C4-2B (cell line): ENCODE measurements around the gene SCN2B.

ENCODE experiments used
- H3K27ac ChIP-seq: fragments of 450-650 bp; 2 replicates; pipeline ENCODE4 v1.5.1; 2017
- ZFX ChIP-seq: fragments of 450-650 bp; IDR thresholded peaks from 2 replicates; pipeline ENCODE4 v1.6.1; 2017
- TF ChIP-seq, protein P1 (sequence below): fragments of 450-650 bp; conservative IDR thresholded peaks from 2 replicates; pipeline ENCODE4 v1.5.1; 2017; ENCODE audit warnings: mild to moderate bottlenecking

The SCN2B gene

DNA sequence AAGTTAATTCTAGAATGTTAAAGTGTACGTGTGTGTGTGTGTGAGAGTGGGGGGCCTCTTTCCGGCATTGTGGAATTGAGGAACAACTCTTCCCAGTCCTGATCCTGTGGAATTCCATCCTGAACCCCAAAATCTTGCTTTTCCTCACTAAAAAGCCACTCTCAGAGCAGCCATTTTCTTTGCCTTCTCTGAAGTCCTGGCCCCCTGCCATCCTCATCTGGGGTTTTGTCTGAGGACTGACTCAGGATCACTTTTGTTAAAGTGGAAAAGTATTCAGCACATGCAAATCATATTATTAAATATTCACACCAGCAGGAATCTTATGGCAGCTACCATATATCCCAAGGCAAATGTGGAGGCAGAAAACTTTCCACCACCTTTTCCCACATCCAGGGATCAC, 27.6 kb downstream of the SCN2B start:
- H3K27ac ChIP-seq: no peak overlapping the region
- TF ChIP-seq, protein P1, sequence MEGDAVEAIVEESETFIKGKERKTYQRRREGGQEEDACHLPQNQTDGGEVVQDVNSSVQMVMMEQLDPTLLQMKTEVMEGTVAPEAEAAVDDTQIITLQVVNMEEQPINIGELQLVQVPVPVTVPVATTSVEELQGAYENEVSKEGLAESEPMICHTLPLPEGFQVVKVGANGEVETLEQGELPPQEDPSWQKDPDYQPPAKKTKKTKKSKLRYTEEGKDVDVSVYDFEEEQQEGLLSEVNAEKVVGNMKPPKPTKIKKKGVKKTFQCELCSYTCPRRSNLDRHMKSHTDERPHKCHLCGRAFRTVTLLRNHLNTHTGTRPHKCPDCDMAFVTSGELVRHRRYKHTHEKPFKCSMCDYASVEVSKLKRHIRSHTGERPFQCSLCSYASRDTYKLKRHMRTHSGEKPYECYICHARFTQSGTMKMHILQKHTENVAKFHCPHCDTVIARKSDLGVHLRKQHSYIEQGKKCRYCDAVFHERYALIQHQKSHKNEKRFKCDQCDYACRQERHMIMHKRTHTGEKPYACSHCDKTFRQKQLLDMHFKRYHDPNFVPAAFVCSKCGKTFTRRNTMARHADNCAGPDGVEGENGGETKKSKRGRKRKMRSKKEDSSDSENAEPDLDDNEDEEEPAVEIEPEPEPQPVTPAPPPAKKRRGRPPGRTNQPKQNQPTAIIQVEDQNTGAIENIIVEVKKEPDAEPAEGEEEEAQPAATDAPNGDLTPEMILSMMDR: no peak
- no peak for TF ChIP-seq ZFX

DNA sequence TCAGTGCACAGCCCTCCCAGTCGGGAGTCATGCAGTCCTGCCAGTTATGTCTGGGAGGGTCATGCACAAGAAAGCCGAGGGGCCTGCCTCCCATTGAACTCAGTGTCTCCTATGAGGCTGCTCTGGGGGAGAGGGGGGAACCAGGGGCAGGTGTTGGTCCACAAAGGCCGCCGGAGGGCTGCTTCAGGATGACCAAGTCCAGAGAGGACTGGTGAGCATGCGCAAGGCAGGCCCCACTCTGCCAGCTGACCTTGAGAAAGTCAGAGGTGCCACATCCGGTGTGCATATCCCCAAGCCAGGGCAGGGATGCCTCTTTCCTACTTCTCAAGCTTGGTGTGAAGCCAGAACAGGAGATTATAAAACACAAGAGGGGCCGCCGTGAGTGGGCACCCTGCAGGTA, 28.2 kb downstream of the SCN2B start:
- no peak for TF ChIP-seq ZFX
- TF ChIP-seq, protein P1: no peak
- H3K27ac ChIP-seq: no peak overlapping the region

DNA sequence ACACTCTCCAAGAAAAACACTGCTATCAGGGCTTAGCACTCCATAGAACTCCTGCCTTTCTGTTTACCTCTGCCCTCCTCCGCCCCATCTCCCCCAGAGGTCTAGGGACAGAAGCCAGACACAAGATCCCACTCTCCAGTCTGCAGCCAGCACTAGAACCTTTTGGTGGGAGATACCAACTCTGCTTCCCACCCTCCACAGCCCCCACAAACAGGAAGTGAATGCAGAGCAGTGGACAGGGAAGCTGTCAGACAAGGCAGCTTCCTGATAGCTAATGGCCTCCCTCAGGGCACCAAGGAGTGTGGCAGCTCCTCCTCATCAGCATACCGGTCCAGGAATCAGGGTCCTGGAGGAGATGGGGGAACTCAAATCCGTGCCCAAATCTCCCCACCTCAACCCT, 28.9 kb downstream of the SCN2B start:
- H3K27ac ChIP-seq: no peak overlapping the region
- TF ChIP-seq ZFX: no peak
- TF ChIP-seq, protein P1: no peak

GRCh38 chr11:118146554-118146953, 29.9 kb downstream of the SCN2B start:
- no peak for TF ChIP-seq ZFX
- TF ChIP-seq, protein P1: no peak
- no peak overlapping the region for H3K27ac ChIP-seq

DNA sequence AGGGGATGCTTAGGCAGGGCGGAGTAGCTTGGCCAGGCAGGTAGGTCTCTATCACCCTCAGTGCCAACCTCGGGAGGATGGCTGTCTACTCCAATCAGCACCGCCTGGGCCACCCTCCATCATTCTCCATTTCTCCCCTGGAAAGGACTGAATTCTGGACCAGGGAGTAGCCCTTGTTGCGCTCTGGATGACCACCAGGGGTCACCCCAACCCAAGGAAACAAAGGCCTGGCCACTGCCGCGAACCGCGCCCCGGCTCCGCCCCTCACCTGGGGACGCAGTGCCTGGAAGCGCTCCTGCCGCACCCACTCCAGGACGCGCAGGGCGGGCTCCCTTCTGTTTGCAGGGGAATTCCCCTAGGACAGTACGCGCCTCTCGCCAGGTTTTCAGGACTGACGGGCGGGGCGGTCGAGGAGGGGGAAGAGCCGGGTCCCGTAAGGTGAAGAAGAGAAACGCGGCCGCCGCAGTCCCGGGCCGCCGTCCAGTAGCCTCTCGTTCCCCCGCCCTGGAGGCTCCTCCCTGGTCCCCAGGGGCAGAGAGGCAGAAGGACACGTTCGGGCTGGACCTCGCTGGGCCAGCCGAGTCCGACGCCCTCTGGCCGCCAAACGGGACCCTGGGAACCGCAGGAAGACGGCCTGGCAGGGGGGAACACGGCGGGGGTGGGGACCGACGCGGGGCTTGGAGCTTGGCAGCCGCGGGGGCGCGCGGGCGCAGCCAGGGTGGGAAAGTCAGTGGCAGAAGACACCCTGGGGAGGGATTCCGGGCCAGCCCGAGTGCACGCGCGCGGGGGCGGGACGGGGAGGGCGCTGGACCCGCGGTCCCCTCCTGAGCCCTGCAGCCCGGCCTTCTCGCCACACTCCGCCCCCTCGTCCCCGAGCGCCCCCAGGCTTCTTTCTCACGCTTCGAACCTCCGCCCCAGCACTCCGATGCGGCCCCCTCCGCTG, 30.9 kb downstream of the SCN2B start:
- TF ChIP-seq, protein P1: peak; percentile 90
- TF ChIP-seq ZFX: no peak
- H3K27ac ChIP-seq: peak overlapping the region; percentile 19; the same call in 1 of the 2 replicates

DNA sequence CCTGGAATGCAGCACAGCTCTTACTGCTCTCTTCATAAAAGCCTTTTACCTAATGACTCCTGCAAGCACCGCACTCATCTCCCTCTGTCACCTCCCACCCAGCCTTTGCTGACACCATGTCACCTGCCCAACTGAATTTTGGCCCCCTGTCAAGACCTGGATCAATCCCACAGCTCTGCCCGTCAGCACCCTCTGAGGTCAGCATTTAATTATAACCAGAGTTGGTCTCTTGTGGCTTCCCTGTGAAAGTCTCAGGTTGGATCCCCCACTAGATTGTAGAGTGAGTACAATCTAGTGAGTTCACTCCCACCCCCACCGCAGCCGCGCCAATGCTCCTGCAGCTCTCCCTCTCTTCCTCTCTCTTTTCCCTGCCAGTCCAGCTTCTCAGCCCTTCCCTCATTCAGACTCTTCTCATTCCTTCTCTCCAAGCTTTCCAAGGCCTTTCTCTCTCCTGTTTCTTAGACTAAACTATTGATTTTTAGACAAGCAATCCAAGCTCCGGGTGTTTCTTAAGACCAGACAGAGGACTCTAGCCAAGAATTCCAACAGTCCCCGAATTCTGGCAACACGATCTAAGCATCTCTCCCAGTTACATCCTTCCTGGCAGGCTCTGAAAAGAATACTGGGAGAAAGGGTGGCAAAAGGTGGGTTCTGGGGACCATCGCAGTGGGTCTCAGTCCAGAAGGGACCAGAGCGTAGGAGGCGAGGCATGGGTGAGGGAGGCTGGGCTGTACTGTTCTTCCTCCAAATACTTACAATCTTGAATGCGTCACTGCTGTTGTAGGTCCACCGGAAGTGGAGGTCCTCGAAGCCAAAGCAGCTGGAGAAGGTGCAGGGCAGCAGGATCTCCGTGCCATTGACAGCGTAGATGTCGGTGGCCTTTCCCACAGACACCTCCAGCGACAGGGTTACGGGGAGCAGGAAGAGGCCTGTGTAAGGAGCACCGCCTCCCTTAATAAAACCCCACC, 31.9 kb downstream of the SCN2B start:
- no peak overlapping the region for H3K27ac ChIP-seq
- TF ChIP-seq ZFX: no peak
- TF ChIP-seq, protein P1: no peak
